H9 (cell line): ENCODE data around the gene DKK3. TPM values are rescaled to one million over a fixed set of nuclear protein-coding genes. Genes with fewer than 3 reads are reported as not detected.

Experiments used
- DNase-seq: peaks from one replicate; pipeline ENCODE4 v3.0.0-alpha.2; 2017
- H2AFZ ChIP-seq: one replicate; pipeline ENCODE4 v1.6.1; 2013; ENCODE audit warnings: mild to moderate bottlenecking, low read length, control low read depth, moderate library complexity
- H2AK5ac ChIP-seq: 2 replicates; pipeline ENCODE4 v1.6.1; 2013; ENCODE audit warnings: low read length, control low read depth, mixed read lengths; ENCODE audit not compliant: insufficient read length
- H2BK120ac ChIP-seq: one replicate; pipeline ENCODE4 v1.6.1; 2013; ENCODE audit warnings: low read depth, mild to moderate bottlenecking, low read length, control low read depth, inconsistent platforms; ENCODE audit not compliant: poor library complexity, severe bottlenecking
- H2BK12ac ChIP-seq: 2 replicates; pipeline ENCODE4 v1.6.1; 2013; ENCODE audit warnings: low read length, control low read depth, mixed read lengths, low read depth; ENCODE audit not compliant: insufficient read length
- H2BK15ac ChIP-seq: 2 replicates; pipeline ENCODE4 v1.6.1; 2013; ENCODE audit warnings: low read depth, low read length, control low read depth
- H2BK20ac ChIP-seq: one replicate; pipeline ENCODE4 v1.6.1; 2013; ENCODE audit warnings: low read depth, mild to moderate bottlenecking, low read length, control low read depth, inconsistent platforms; ENCODE audit not compliant: poor library complexity, severe bottlenecking
- H2BK5ac ChIP-seq: 2 replicates; pipeline ENCODE4 v1.6.1; 2013; ENCODE audit warnings: low read length, control low read depth, mixed read lengths; ENCODE audit not compliant: insufficient read length
- H3K14ac ChIP-seq: 2 replicates; pipeline ENCODE4 v1.6.1; 2013; ENCODE audit warnings: low read length, control low read depth; ENCODE audit not compliant: insufficient read depth
- H3K18ac ChIP-seq: 2 replicates; pipeline ENCODE4 v1.6.1; 2013; ENCODE audit warnings: low read depth, mild to moderate bottlenecking, mixed read lengths, low read length, control low read depth; ENCODE audit not compliant: insufficient read length
- H3K23ac ChIP-seq: 2 replicates; pipeline ENCODE4 v1.6.1; 2013; ENCODE audit warnings: low read length, control low read depth, mixed read lengths, low read depth; ENCODE audit not compliant: insufficient read length
- H3K23me2 ChIP-seq: 2 replicates; pipeline ENCODE4 v1.6.1; 2013; ENCODE audit warnings: low read depth, mild to moderate bottlenecking, mixed read lengths, low read length, control low read depth; ENCODE audit not compliant: insufficient read length, poor library complexity, severe bottlenecking
- H3K27ac ChIP-seq: 2 replicates; pipeline ENCODE4 v1.5.1; 2013; ENCODE audit warnings: low read length, control low read depth, mixed read lengths, low read depth; ENCODE audit not compliant: insufficient read length
- H3K27me3 ChIP-seq: 2 replicates; pipeline ENCODE4 v1.6.1; 2013; ENCODE audit warnings: low read length, control low read depth, inconsistent platforms; ENCODE audit not compliant: insufficient read depth
- H3K4ac ChIP-seq: 2 replicates; pipeline ENCODE4 v1.6.1; 2013; ENCODE audit warnings: low read depth, mild to moderate bottlenecking, control low read depth, inconsistent platforms, low read length, moderate library complexity
- H3K4me1 ChIP-seq: 2 replicates; pipeline ENCODE4 v1.6.1; 2013; ENCODE audit warnings: low read length, control low read depth, inconsistent platforms; ENCODE audit not compliant: insufficient read depth
- H3K4me2 ChIP-seq: 2 replicates; pipeline ENCODE4 v1.6.1; 2013; ENCODE audit warnings: low read length, control low read depth, mixed read lengths; ENCODE audit not compliant: insufficient read length, insufficient read depth
- H3K56ac ChIP-seq: 2 replicates; pipeline ENCODE4 v1.6.1; 2013; ENCODE audit warnings: low read depth, mild to moderate bottlenecking, mixed read lengths, low read length, control low read depth; ENCODE audit not compliant: insufficient read length
- H3K79me1 ChIP-seq: 2 replicates; pipeline ENCODE4 v1.6.1; 2013; ENCODE audit warnings: low read depth, mild to moderate bottlenecking, moderate library complexity, low read length, control low read depth, inconsistent platforms; ENCODE audit not compliant: insufficient read depth, poor library complexity, severe bottlenecking
- H3K79me2 ChIP-seq: 2 replicates; pipeline ENCODE4 v1.6.1; 2013; ENCODE audit warnings: low read length, control low read depth, inconsistent platforms; ENCODE audit not compliant: insufficient read depth
- H3K9ac ChIP-seq: 2 replicates; pipeline ENCODE4 v1.6.1; 2013; ENCODE audit warnings: low read length, control low read depth, mixed read lengths; ENCODE audit not compliant: insufficient read length; ENCODE audit errors: extremely low read depth
- H3K9me3 ChIP-seq: one replicate; pipeline ENCODE4 v1.6.1; 2013; ENCODE audit warnings: low read depth, low read length, inconsistent platforms; ENCODE audit not compliant: control insufficient read depth
- H3T11ph ChIP-seq: one replicate; pipeline ENCODE4 v1.6.1; 2013; ENCODE audit warnings: mild to moderate bottlenecking, low read length, control low read depth, inconsistent platforms
- H4K20me1 ChIP-seq: one replicate; pipeline ENCODE4 v1.6.1; 2013; ENCODE audit not compliant: control insufficient read depth, insufficient read length, insufficient read depth
- H4K5ac ChIP-seq: 2 replicates; pipeline ENCODE4 v1.6.1; 2013; ENCODE audit warnings: low read depth, mild to moderate bottlenecking, mixed read lengths, low read length, control low read depth; ENCODE audit not compliant: insufficient read length
- H4K8ac ChIP-seq: replicated peaks from 2 replicates; pipeline ENCODE4 v1.6.1; 2013; ENCODE audit warnings: low read length, control low read depth, mixed read lengths, low read depth; ENCODE audit not compliant: insufficient read length
- H4K91ac ChIP-seq: 2 replicates; pipeline ENCODE4 v1.6.1; 2013; ENCODE audit warnings: low read depth, mild to moderate bottlenecking, moderate library complexity, mixed read lengths, low read length, control low read depth; ENCODE audit not compliant: insufficient read length
- H3K27ac Mint-ChIP-seq, 3 experiments: 2 replicates in 2 of 3; 3 replicates in 1 of 3; pipeline ENCODE4 v1.8.0; 2020 to 2021; ENCODE audit warnings: mixed read lengths in 3 of 3, mild to moderate bottlenecking in 1 of 3, moderate library complexity in 1 of 3
- H3K27me3 Mint-ChIP-seq: 2 replicates; pipeline ENCODE4 v1.8.0; 2021; ENCODE audit warnings: low read depth, mild to moderate bottlenecking, moderate library complexity, mixed read lengths
- H3K36me3 Mint-ChIP-seq, 3 experiments: 2 replicates in 2 of 3; 3 replicates in 1 of 3; pipeline ENCODE4 v1.8.0; 2020 to 2021; ENCODE audit warnings: low read depth in 3 of 3, mixed read lengths in 3 of 3; ENCODE audit not compliant: insufficient read depth in 1 of 3
- H3K4me1 Mint-ChIP-seq, 2 experiments: 2 replicates each; pipeline ENCODE4 v1.8.0; 2020; ENCODE audit warnings: mixed read lengths in 2 of 2
- H3K4me3 Mint-ChIP-seq, 2 experiments: 2 replicates in 1 of 2; 3 replicates in 1 of 2; pipeline ENCODE4 v1.8.0; 2020 to 2021; ENCODE audit warnings: mild to moderate bottlenecking in 2 of 2, mixed read lengths in 2 of 2, moderate library complexity in 1 of 2
- H3K9me3 Mint-ChIP-seq, 2 experiments: 2 replicates in 1 of 2; 3 replicates in 1 of 2; pipeline ENCODE4 v1.8.0; 2020; ENCODE audit warnings: mild to moderate bottlenecking in 2 of 2, mixed read lengths in 2 of 2, moderate library complexity in 1 of 2
- WGBS: extraction: QIAGEN DNeasy Blood & Tissue Kit; methylation state at CpG from one replicate; pipeline ENCODE4 v1.1.7; 2013; ENCODE audit warnings: missing lambda C conversion rate, low lambda C conversion rate, mixed read lengths; ENCODE audit not compliant: insufficient read length; ENCODE audit errors: extremely low coverage; 5-methylcytosine and 5-hydroxymethylcytosine counted together
- total RNA-seq: library from RNA; stranded (reverse); gene quantifications from 2 replicates; pipeline ENCODE4 v1.2.1, GENCODE V29; 2021
- TF ChIP-seq, protein P1 (sequence below): fragments of 200-600 bp; sonication (generic); conservative IDR thresholded peaks from 3 replicates; pipeline ENCODE4 v1.8.0; 2021; ENCODE audit warnings: antibody characterized with exemption, mild to moderate bottlenecking

DKK3 gene
- total RNA-seq, 1 experiment from 2014 or later = 17.1 TPM

DNA sequence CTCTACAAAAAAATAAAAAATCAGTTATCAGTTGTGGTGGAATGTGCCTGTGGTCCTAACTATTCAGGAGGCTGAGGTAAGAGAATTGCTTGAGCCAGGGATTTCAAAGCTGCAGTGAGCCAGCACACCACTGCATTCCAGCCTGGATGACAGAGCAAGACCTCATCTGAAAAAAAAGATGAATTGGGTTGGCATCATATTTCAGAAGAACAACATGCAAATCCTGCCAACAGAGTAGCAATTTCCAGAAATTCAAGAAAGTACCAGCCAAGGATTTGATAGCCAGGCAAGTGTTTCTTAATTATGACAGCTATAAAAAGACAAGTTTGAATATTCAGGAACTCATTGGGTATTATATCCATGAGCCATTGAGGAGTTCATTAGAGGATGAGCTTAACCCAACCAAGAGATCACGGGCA lies 91.4 kb downstream of the DKK3 start:
- Histone ChIP-seq H2BK12ac (no peak overlapping the region), H2BK20ac (no peak overlapping the region), H3K9ac (no peak overlapping the region), H3K18ac (no peak overlapping the region), H4K91ac (no peak overlapping the region), H3K56ac (no peak overlapping the region), H4K5ac (no peak overlapping the region), H3K14ac (no peak overlapping the region), H3K23ac (no peak overlapping the region), H2BK5ac (no peak overlapping the region), H4K8ac (no peak overlapping the region), H3K27ac (no peak overlapping the region), H2AK5ac (no peak overlapping the region), H3K9me3 (no peaks in the 10 kb centered on the region), H3K27me3 (no peaks in the 10 kb centered on the region), H2AFZ (no peak overlapping the region), H3K23me2 (no peaks in the 10 kb centered on the region), H3K4ac (no peak overlapping the region), H3T11ph (no peak overlapping the region), H2BK120ac (no peak overlapping the region), H3K79me1 (no peaks in the 10 kb centered on the region), H4K20me1 (no peaks in the 10 kb centered on the region), H3K4me1 (no peaks in the 10 kb centered on the region), H2BK15ac (no peak overlapping the region), H3K4me2 (no peak overlapping the region), H3K79me2 (no peaks in the 10 kb centered on the region)
- Mint-ChIP-seq H3K9me3 (no peaks in the 10 kb centered on the region), H3K4me3 (no peak overlapping the region), H3K27me3 (no peaks in the 10 kb centered on the region), H3K4me1 (peaks cover 12 to 13% of the 10 kb centered on the region in 2 experiments), H3K36me3 (peaks cover 0 to 7% (median 0%) of the 10 kb centered on the region in 3 experiments; a peak in 2 of 7 replicates), H3K27ac (peak overlapping the region in 2 of 3 experiments; percentile 13 to 39; a peak in 2 of 7 replicates)
- no peak for DNase-seq
- TF ChIP-seq, protein P1, sequence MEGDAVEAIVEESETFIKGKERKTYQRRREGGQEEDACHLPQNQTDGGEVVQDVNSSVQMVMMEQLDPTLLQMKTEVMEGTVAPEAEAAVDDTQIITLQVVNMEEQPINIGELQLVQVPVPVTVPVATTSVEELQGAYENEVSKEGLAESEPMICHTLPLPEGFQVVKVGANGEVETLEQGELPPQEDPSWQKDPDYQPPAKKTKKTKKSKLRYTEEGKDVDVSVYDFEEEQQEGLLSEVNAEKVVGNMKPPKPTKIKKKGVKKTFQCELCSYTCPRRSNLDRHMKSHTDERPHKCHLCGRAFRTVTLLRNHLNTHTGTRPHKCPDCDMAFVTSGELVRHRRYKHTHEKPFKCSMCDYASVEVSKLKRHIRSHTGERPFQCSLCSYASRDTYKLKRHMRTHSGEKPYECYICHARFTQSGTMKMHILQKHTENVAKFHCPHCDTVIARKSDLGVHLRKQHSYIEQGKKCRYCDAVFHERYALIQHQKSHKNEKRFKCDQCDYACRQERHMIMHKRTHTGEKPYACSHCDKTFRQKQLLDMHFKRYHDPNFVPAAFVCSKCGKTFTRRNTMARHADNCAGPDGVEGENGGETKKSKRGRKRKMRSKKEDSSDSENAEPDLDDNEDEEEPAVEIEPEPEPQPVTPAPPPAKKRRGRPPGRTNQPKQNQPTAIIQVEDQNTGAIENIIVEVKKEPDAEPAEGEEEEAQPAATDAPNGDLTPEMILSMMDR = no peak
- WGBS = no CpG with 5 or more reads among the region's 1 CpG
